Panc1 (cell line): ENCODE results near the gene BABAM2.

Experiments used
- CTCF ChIP-seq: fragments of 450-650 bp; IDR thresholded peaks from 2 replicates; pipeline ENCODE4 v1.5.1; 2017; ENCODE audit warnings: mild to moderate bottlenecking
- POLR2AphosphoS5 ChIP-seq: IDR thresholded peaks from 2 replicates; pipeline ENCODE4 v1.6.1; 2012; ENCODE audit warnings: mild to moderate bottlenecking, low read depth, low read length, moderate library complexity
- SIN3A ChIP-seq: IDR thresholded peaks from 2 replicates; pipeline ENCODE4 v1.6.1; 2012; ENCODE audit warnings: low read depth, mild to moderate bottlenecking, low read length, moderate library complexity, borderline replicate concordance; ENCODE audit not compliant: insufficient read depth
- TCF7L2 ChIP-seq: IDR thresholded peaks from 2 replicates; pipeline ENCODE4 v1.6.1; 2011; ENCODE audit warnings: mild to moderate bottlenecking, low read depth, low read length, inconsistent platforms
- TF ChIP-seq, protein P1 (sequence below), 2 experiments: IDR thresholded peaks; 2 replicates each; pipeline ENCODE4 v1.6.1; 2011 to 2012; ENCODE audit warnings: low read depth in 2 of 2, control low read depth in 1 of 2, low read length in 1 of 2, mild to moderate bottlenecking in 1 of 2, moderate library complexity in 1 of 2; ENCODE audit not compliant: insufficient read depth in 1 of 2

DNA sequence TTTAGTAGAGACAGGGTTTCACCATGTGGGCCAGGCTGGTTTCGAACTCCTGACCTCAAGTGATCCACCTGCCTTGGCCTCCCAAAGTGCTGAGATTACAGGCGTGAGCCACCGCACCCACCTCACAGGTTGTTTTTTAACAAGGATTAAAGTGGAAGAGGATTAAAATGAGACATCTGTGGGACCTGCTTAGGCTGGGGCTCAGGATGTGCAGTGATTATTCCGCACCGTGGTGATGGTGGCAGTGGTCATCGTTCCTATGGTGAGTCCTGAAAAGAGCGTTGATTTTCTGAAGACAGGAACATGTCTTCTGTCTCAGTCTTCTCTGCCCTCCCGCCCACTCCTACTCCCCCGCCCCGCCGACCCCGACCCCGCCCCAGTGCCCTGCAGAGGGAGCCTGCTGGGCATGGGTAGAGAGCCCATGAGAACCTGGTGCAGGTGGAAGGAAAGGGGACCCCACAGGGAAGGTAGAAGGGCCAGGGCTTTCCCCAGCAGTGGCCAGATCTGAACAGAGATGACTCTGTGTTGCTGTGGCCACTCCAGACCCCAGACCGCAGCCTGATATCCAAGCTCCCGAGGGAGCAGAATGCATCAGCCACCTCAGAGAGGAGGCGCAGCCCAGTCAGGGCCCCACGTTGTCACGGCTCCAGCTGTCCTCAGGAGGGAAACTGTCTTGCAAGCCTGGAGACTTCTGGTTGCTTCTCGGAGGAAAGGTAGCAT is 467.6 kb downstream of the BABAM2 start:
- TF ChIP-seq CTCF (no peak), POLR2AphosphoS5 (no peak), SIN3A (no peak), TCF7L2 (no peak)
- TF ChIP-seq, protein P1, sequence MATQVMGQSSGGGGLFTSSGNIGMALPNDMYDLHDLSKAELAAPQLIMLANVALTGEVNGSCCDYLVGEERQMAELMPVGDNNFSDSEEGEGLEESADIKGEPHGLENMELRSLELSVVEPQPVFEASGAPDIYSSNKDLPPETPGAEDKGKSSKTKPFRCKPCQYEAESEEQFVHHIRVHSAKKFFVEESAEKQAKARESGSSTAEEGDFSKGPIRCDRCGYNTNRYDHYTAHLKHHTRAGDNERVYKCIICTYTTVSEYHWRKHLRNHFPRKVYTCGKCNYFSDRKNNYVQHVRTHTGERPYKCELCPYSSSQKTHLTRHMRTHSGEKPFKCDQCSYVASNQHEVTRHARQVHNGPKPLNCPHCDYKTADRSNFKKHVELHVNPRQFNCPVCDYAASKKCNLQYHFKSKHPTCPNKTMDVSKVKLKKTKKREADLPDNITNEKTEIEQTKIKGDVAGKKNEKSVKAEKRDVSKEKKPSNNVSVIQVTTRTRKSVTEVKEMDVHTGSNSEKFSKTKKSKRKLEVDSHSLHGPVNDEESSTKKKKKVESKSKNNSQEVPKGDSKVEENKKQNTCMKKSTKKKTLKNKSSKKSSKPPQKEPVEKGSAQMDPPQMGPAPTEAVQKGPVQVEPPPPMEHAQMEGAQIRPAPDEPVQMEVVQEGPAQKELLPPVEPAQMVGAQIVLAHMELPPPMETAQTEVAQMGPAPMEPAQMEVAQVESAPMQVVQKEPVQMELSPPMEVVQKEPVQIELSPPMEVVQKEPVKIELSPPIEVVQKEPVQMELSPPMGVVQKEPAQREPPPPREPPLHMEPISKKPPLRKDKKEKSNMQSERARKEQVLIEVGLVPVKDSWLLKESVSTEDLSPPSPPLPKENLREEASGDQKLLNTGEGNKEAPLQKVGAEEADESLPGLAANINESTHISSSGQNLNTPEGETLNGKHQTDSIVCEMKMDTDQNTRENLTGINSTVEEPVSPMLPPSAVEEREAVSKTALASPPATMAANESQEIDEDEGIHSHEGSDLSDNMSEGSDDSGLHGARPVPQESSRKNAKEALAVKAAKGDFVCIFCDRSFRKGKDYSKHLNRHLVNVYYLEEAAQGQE (IDR thresholded peaks at IDR 0.05; ENCODE audit: insufficient read depth in 1 of 2, low read depth in 2 of 2, low read length in 1 of 2): no peak
